Uterus (tissue), 4 donors: ENCODE measurements around the gene TMEM234. TPM values are rescaled to one million over a fixed set of nuclear protein-coding genes. Genes with fewer than 3 reads are reported as not detected.

Source experiments
- DNase-seq, 2 donors: peaks; one replicate each; pipeline ENCODE4 v3.0.0-alpha.2; 2019 to 2020
- H3K27ac ChIP-seq, 2 donors: fragments of 200-600 bp; sonication (generic); 1 replicate in 1 of 2; 2 replicates in 1 of 2; pipeline ENCODE4 v1.5.1; 2016 to 2018
- H3K27me3 ChIP-seq, 2 donors: fragments of 200-600 bp; sonication (generic); one replicate each; pipeline ENCODE4 v1.5.1; 2018 to 2019; ENCODE audit warnings: control low read depth in 1 of 2
- H3K36me3 ChIP-seq, 2 donors: fragments of 200-600 bp; sonication (generic); one replicate each; pipeline ENCODE4 v1.5.1; 2019; ENCODE audit warnings: control low read depth in 1 of 2
- H3K4me1 ChIP-seq, 2 donors: fragments of 200-600 bp; sonication (generic); one replicate each; pipeline ENCODE4 v1.5.1; 2018 to 2019; ENCODE audit warnings: control low read depth in 1 of 2
- H3K4me3 ChIP-seq, 2 donors: fragments of 200-600 bp; sonication (generic); 1 replicate in 1 of 2; 2 replicates in 1 of 2; pipeline ENCODE4 v1.5.1; 2018 to 2019; ENCODE audit warnings: mild to moderate bottlenecking in 1 of 2
- H3K9me3 ChIP-seq, 2 donors: fragments of 200-600 bp; sonication (generic); one replicate each; pipeline ENCODE4 v1.5.1; 2019; ENCODE audit warnings: control low read depth in 1 of 2
- CTCF ChIP-seq, 4 experiments: fragments of 200-600 bp in 2 of 4; fragments of 450-650 bp in 2 of 4; sonication (generic) in 2 of 4; IDR thresholded peaks; one replicate each; pipeline ENCODE4 v1.5.1; 2016 to 2019; ENCODE audit warnings: antibody characterized with exemption in 4 of 4, mild to moderate bottlenecking in 2 of 4, moderate library complexity in 1 of 4
- POLR2A ChIP-seq, 2 donors: fragments of 450-650 bp; IDR thresholded peaks; one replicate each; pipeline ENCODE4 v1.6.1; 2016; ENCODE audit warnings: antibody characterized with exemption in 2 of 2, mild to moderate bottlenecking in 1 of 2, moderate library complexity in 1 of 2
- intact Hi-C: fragments of 100-400 bp; cut with DNase I; formaldehyde crosslinking; loops from one replicate; pipeline ENCODE4 v1.15.1; 2023; ENCODE audit warnings: low total_unique reads
- total RNA-seq, 4 donors: library from RNA; depleted of rRNA in 3 of 4; stranded (reverse); fragments of >200 nt in 3 of 4; gene quantifications; one replicate each; pipeline versions ENCODE4 v1.1.0 to v1.2.4, GENCODE V29; 2014 to 2023
- donor health status: DM: yes; HTN: yes; CAD: no.

Gene TMEM234
- total RNA-seq, 4 donors from 2014 or later, result 0.59 to 40.8 (median 13.5) TPM

GRCh38 chr1:32186491-32186890 is 35.7 kb downstream of the TMEM234 start:
- H3K36me3 ChIP-seq, result no peaks in the 10 kb centered on the region
- peaks cover 3 to 8% of the 10 kb centered on the region in 2 donors for H3K4me1 ChIP-seq
- DNase-seq, result no peak
- no peaks in the 10 kb centered on the region for H3K9me3 ChIP-seq
- TF ChIP-seq CTCF (IDR thresholded peaks at IDR 0.05), result no peak
- no peak for TF ChIP-seq POLR2A (IDR thresholded peaks at IDR 0.05)
- intact Hi-C loops, result no loop called here
- no peaks in the 10 kb centered on the region for H3K27me3 ChIP-seq
- H3K4me3 ChIP-seq, result no peak overlapping the region
- no peak overlapping the region for H3K27ac ChIP-seq

GRCh38 chr1:32186077-32186476 is 36.1 kb downstream of the TMEM234 start:
- no peaks in the 10 kb centered on the region for H3K9me3 ChIP-seq
- no peak for TF ChIP-seq POLR2A (IDR thresholded peaks at IDR 0.05)
- H3K4me3 ChIP-seq, result no peak overlapping the region
- H3K36me3 ChIP-seq, result no peaks in the 10 kb centered on the region
- intact Hi-C loops, result no loop called here
- no peaks in the 10 kb centered on the region for H3K27me3 ChIP-seq
- DNase-seq, result no peak
- H3K27ac ChIP-seq, result no peak overlapping the region
- peaks cover 7 to 12% of the 10 kb centered on the region in 2 donors for H3K4me1 ChIP-seq

GRCh38 chr1:32184650-32185049 is 37.5 kb downstream of the TMEM234 start:
- no peak for TF ChIP-seq POLR2A (IDR thresholded peaks at IDR 0.05)
- TF ChIP-seq CTCF (IDR thresholded peaks at IDR 0.05), result no peak
- H3K4me1 ChIP-seq, result peaks cover 13 to 15% of the 10 kb centered on the region in 2 donors

GRCh38 chr1:32182060-32182459 is 40.1 kb downstream of the TMEM234 start:
- intact Hi-C loops, result no loop called here
- H3K36me3 ChIP-seq, result no peaks in the 10 kb centered on the region
- no peak for TF ChIP-seq POLR2A (IDR thresholded peaks at IDR 0.05)
- no peak for TF ChIP-seq CTCF (IDR thresholded peaks at IDR 0.05)

More at GRCh38 chr1:32184650-32185049, 37.5 kb downstream of the TMEM234 start:
- H3K36me3 ChIP-seq, result no peaks in the 10 kb centered on the region
- no peak overlapping the region for H3K4me3 ChIP-seq
- no peak for DNase-seq
- H3K9me3 ChIP-seq, result no peaks in the 10 kb centered on the region
- intact Hi-C loops, result no loop called here
- H3K27me3 ChIP-seq, result no peaks in the 10 kb centered on the region
- H3K27ac ChIP-seq, result no peak overlapping the region

GRCh38 chr1:32181563-32181962 is 40.6 kb downstream of the TMEM234 start:
- Histone ChIP-seq H3K27ac (peak overlapping the region in 1 of 2 donors; percentile 37), H3K4me1 (peaks cover 13 to 15% of the 10 kb centered on the region in 2 donors), H3K27me3 (no peaks in the 10 kb centered on the region), H3K4me3 (no peak overlapping the region), H3K9me3 (no peaks in the 10 kb centered on the region), H3K36me3 (no peaks in the 10 kb centered on the region)
- TF ChIP-seq POLR2A (IDR thresholded peaks at IDR 0.05), result no peak
- TF ChIP-seq CTCF (IDR thresholded peaks at IDR 0.05), result no peak
- no peak for DNase-seq
- intact Hi-C loops, result no loop called here

More at GRCh38 chr1:32182060-32182459, 40.1 kb downstream of the TMEM234 start:
- H3K9me3 ChIP-seq, result no peaks in the 10 kb centered on the region
- DNase-seq, result no peak
- no peak overlapping the region for H3K4me3 ChIP-seq
- no peak overlapping the region for H3K27ac ChIP-seq
- H3K27me3 ChIP-seq, result no peaks in the 10 kb centered on the region
- peaks cover 13 to 15% of the 10 kb centered on the region in 2 donors for H3K4me1 ChIP-seq

- peaks cover 13 to 15% of the 10 kb centered on the region in 2 donors for H3K4me1 ChIP-seq
- no peaks in the 10 kb centered on the region for H3K36me3 ChIP-seq
- H3K27me3 ChIP-seq, result no peaks in the 10 kb centered on the region
- intact Hi-C loops, result no loop called here
- H3K9me3 ChIP-seq, result no peaks in the 10 kb centered on the region
- TF ChIP-seq POLR2A (IDR thresholded peaks at IDR 0.05), result no peak
- TF ChIP-seq CTCF (IDR thresholded peaks at IDR 0.05), result no peak
- peak overlapping the region in 1 of 2 donors; percentile 63 for H3K4me3 ChIP-seq
- peak overlapping the region; percentile 37 to 91 for H3K27ac ChIP-seq
- no peak for DNase-seq
Measured at GRCh38 chr1:32181065-32181464, 41.1 kb downstream of the TMEM234 start.
